HG03280 (cell line): Measurements from ENCODE around the gene BACE1-AS.
"Not testable (repeated sequence)": the region's sequence is repeated elsewhere in the genome, so short reads cannot be mapped to it uniquely, and the experiment has no call there.

Experiments used
- ATAC-seq: cut with Tn5 transposase; IDR thresholded peaks from one replicate; pipeline ENCODE4 v1.9.1; 2021; ENCODE audit warnings: mild to moderate bottlenecking, moderate library complexity; ENCODE audit not compliant: unreplicated experiment

BACE1-AS gene

DNA sequence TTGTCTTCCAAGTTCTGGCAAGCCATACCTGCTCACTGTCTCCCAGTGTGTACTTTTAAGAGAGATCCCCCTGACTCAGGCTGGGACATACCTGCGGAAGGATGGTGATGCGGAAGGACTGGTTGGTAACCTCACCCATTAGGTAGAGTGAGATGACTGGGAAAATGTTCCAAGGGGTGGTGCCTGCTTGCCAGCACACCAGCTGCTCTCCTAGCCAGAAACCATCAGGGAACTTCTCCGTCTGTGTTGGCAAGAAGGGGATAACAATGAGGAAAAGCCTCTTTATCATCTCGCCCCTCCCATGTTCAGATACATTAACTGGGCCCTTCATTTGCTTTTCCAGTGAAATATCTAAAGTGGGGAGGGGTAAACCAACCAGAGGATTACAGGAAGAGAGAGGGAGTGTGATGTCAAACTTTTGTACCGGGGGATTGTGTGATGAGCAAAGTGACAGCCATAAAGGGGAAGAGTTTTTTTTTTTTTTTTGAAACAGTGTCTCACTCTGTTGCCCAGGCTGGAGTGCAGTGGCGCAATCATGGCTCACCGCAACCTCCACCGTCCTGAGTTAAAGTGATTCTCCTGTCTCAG lies at the start of gene BACE1-AS:
TSS of gene BACE1-AS (plus strand) at position 538 of the 588 bp plus-strand sequence.
- no peak for ATAC-seq

DNA sequence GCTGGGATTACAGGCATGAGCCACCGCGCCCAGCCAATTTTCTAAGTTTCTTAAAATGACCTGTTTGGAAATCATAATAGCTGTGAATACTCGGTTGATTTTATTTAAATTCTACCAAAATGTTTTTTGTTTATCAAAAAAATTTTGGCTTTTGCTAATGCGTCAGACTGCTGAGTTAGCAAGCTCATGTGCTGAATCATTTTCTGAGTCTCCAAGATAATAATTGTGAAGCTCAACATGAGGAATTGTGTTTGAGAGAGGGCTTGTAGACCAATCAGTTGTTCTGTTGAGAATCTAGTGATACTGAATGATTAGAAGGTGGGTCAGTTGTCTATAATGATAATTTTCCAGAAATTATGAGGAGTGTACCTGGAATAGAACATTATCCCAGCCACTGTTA lies 42.8 kb upstream of the BACE1-AS start:
- ATAC-seq: no peak

DNA sequence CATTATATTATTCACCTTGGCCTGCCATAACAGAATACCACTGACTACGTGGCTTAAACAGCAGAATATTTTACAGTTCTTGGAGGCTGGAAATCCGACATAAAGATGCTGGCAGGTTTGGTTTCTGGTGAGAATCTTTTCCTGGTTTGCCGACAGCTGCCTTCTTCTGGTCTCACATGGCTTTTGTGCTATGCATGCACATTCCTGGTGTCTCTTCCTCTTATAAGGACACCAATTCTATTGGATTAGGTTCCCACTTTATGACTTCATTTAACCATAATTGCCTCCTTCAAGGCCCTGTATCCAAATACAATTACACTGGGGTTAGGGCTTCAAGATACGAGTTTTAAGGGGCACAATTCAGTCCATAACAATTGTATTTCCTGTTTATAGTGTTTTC lies 41.6 kb upstream of the BACE1-AS start:
- no peak for ATAC-seq

DNA sequence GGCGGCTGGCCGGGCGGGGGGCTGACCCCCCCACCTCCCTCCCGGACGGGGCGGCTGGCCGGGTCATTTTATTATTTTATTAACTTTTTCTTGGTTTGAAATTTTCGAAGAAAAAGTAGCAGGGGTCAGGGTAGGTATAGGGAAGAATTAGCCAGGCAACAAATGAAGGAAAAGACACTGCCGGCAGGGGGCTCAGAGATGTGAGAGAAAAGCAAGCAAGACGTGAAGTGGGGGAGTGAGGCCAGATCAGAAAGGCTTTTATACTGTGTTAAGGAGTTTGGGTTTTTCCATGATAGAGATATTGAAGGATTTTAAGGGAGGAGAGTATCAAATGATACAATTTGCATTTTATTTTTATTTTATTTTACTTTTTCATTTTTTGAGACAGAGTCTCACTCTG lies 39.6 kb upstream of the BACE1-AS start:
- no peak for ATAC-seq

DNA sequence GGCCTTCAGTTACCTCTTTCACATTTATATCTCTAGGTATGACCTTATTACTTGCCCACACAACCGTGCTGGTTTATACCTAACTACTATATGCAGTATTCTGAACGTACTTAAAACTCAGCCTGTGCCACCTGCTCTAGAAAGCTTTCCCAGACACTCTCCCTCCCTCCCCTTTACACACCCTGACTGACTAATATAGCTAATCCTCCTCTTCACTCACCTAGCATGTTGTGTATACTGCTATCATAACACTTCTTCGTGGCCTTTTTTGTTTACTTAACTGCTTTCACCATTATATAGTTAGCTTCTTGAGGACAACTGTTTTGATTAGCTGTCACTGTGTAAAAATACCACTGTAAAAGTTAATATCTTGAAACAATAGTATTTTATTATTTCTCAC lies 35.2 kb upstream of the BACE1-AS start:
- no peak for ATAC-seq

DNA sequence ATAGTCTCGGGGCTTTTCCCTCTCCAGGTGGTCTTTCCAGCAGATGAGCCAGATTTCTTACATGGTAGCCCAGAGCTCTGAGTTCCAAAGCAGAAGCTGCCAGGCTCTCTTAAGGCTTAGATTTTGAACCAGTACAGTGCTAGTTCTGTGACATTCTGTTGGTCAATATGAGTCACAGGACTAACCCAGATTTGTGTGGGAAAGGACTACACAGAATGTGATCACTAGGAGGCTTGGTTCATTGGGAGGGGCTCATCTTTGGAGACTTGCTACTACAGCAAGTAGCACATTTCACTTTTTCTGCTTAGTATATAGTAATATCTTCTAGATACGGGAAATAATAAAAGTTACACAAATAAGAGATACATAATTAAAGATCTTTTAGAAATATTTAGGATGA lies 34.6 kb upstream of the BACE1-AS start:
- no peak for ATAC-seq

DNA sequence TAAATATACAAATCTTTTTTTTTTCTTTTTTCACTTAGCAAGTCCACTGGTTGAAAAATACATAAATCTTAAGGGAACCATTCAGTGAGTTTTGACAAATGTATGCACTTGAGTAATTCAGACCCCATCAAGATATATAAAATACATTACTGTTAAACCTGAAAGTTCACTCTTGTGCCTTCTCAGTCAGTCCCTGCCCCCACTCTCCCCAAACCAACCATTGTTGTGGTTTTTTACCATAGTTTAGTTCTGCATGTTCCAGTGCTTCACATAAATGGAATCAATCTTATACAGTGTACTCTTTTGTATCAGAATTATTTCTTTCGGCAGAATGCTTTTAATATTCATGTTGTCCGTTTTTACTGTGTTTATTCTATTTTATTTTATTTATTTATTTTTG lies 32.6 kb upstream of the BACE1-AS start:
- ATAC-seq: no peak

DNA sequence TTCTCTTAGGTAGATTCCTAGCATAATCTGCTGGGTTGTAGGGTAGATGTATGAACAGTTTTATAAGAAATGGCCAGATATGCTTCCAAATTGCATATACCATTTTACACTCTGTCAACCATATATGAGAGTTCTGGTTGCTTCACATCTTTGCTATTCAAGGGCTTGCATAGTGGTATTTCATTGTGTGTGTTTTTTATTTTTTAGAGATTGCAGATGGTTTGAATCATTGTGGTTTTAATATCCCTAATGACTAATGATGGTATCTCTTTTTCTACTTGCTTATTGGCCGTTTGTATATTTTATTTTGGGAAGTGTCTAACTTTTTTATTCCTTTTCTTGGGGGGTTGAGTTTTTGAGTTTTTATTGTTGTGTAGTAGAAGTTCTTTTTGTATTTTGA lies 31.7 kb upstream of the BACE1-AS start:
- ATAC-seq: no peak

DNA sequence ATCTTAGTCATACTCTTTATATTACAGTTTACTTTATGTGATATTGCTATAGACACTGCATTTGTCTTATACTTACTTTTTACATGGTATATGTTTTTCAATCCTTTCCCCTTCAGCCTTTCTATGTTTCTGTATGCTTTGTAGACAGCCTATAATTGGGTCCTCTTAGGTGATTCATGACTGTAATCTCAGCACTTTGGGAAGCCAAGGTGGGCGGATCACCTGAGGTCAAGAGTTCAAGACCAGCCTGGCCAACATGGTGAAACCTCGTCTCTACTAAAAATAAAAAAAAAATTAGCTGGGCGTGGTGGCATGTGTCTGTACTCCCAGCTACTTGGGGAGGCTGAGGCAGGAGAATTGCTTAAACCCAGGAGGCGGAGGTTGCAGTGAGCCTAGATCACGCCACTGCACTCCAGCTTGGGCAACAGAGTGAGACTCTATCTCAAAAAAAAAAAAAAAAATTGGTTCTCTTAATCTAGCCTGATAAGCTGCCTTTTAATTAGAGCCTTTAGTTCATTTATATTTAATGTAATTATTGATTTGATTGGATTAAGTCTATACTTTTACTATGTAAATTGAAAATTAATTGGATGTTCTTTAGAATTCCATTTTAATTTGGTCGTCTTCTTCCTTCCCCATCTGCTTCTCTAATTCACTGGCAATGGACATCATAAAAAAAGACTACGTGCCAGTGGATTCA lies 26.4 kb upstream of the BACE1-AS start:
- ATAC-seq: not testable (repeated sequence)

DNA sequence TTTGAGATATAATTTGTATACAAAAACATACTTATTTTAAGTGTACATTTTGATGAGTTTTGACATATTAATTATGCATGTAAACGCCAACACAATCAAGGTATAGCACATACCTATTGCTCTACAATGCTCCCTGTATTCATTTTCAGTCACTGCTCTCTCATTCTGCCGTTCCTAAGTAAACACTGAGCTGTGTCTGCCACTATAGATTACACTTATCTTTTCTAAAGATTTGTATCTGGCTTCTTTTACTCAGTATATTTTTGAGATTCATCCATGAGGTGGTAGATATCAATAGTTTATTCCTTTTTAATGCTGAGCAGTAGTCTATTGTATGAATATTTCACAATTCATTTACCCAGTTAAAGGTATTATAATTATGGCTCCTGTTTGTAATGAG lies 25.4 kb upstream of the BACE1-AS start:
- ATAC-seq: no peak

DNA sequence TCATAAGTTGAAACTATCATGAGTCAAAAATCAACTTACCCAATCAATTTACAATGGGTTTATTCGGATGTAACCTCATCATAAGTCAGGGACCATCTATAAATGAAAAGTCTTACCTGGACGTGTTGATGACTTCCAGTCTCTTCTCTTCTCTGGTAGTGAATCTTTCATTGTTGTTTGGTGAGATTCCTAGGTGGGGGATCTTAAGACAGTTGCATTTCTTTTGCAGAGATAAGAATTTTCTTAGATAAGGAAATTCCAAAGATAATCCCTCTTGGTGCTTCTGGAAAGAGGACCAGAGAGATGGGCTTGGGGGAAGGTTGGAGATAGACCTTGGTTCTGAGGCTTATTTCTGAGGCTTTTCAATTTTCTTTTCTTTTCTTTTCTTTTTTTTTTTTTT lies 21.3 kb upstream of the BACE1-AS start:
- ATAC-seq: no peak

DNA sequence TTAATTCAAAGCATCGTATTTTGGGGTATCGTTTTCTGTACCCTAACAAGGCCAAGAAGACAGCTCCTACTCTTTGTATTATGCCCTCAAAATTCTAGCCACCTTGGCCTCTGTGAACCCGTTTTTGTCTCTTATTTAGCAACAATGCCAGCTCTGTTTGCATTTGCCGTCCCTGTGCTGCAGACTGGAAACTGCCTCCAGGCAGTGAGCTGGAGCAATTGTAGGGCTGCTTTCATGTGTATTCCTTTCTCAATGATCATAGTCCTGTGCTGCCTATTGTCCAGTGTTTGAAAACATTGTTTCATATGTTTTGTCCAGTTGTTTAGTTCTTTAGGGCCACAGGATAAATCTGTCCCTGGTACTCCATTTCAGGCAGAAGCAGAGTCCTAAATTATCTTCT lies 19.9 kb upstream of the BACE1-AS start:
- ATAC-seq: no peak

DNA sequence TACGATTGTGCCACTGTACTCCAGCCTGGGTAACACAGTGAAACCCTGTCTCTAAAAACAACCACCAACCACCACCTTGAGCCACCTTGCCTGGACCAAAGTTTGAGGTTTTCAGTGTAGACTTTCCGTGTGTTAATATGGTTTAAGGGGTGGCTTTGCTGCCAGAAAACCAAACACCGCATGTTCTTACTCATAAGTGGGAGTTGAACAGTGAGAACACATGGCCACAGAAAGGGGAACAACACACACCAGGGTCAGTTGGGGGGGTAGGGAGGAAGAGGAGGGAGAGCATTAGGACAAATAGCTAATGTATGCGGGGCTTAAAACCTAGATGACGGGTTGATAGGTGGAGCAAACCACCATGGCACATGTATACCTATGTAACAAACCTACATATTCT lies 19.0 kb upstream of the BACE1-AS start:
- ATAC-seq: not testable (repeated sequence)

DNA sequence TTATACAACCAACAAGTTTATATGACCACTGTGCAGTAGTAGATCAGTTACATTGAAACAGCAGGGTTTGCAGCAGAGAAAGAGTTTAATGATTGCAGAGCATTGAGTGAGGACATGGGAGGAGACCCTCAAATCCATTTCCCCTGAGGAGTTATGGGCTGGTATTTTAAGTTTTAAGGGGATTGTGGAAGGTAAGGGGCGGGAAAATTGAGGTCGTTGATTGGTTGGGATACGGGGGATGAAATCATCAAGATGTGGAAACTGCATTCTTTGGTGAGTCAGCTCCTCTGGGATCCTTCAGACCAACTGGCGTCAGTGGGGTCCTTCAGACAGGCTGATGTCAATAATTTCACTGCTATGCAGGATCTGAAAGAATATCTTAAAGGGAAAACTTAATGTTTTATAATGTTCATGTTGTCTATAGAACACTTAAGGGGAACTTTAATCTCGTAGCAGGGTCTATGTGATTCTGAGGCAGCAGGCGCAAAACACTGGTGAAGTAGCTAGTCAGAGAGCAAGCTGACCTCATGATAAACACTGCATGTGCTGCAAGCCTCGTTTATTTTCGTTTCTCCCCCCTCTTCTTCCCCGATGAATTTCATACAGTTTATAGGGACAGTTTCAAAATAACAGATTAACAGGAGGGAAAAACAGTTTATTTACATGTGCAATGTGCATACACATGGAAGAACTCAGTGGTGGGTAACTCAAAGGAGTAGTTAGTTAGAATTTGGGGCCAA lies 17.4 kb upstream of the BACE1-AS start:
- ATAC-seq: no peak

DNA sequence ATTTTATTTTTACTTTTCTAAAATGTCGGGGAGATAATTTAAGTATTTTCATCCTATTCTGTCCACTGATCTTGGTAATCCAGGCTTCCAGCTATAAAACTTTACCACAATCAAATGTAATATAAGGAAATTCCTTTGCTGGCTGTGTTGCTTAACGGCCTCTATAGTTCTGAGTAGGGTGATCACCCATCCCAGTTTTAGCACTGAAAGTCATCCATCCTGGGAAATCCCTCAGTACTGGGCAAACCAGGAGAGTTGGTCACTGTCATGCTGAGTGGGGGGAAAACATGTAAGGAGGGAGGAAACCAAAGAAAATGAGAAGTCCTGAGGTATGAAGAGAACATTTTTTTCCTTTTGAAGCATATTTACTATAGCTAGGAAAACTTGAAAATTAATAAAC lies 12.8 kb upstream of the BACE1-AS start:
- ATAC-seq: no peak

DNA sequence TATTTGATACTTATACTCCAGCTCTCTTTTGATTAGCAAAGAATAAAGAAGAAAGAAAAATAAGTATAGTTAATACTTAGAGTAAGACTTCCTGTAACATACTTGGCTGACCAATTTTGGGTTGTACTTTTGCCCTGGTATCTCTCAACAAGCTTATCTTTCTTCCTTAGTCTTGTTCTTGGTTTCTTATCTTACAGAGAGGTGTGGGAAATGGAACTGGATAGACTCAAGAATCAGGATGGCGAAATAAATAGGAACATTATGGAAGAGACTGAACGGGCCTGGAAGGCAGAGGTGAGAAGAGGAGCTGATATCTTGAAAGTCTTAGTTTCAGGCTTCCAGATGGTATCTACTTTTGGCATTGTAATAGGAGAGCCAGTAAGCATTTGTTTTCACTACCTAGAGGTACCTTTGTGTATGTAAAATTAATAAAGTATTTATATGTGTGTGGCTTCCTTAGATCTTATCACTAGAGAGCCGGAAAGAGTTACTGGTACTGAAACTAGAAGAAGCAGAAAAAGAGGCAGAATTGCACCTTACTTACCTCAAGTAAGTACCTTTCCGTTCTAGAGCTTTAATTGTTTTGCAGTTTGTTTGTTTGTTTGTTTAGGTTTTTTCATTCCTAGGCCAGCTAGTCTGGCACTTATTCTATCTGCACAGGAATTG lies 11.3 kb upstream of the BACE1-AS start:
- no peak for ATAC-seq

DNA sequence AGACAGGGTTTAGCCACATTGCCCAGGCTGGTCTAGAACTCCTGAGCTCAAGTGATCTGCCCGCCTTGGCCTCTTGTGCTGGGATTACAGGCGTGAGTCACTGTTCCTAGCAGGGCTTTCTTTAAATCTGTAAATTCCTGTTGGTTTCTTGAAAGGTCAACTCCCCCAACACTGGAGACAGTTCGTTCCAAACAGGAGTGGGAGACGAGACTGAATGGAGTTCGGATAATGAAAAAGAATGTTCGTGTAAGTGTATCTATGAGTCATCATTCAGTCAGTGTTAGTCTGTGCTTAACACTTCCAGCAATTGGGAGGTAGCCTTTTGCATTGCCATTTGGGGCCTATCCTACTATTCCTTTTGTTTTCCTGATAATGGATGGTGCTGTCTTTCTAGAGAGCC lies 10.0 kb upstream of the BACE1-AS start:
- ATAC-seq: no peak

DNA sequence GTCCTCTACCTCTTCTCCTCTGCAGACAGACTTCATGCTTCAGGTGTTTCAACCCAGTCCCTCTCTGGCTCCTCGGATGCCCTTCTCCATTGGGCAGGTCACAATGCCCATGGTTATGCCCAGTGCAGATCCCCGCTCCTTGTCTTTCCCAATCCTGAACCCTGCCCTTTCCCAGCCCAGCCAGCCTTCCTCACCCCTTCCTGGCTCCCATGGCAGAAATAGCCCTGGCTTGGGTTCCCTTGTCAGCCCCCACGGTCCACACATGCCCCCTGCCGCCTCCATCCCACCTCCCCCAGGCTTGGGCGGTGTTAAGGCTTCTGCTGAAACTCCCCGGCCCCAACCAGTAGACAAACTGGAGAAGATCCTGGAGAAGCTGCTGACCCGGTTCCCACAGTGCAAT lies 9.3 kb upstream of the BACE1-AS start:
- no peak for ATAC-seq

DNA sequence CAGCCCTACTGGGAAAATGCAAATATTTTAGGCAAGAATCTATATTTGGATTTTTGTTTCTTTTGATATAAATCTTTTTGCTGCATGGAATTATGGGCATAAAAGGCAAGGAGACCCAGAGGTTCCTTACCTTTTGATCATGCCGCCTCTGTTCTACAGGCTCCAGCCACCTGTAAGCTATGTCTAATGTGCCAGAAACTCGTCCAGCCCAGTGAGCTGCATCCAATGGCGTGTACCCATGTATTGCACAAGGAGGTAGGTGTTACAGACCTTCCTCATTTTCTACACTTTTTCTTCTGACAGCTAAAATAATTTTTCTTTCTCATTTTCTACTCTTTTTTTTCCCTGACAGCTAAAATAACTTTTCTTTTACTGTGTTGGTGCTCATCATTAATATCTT lies 8.2 kb upstream of the BACE1-AS start:
- ATAC-seq: no peak

DNA sequence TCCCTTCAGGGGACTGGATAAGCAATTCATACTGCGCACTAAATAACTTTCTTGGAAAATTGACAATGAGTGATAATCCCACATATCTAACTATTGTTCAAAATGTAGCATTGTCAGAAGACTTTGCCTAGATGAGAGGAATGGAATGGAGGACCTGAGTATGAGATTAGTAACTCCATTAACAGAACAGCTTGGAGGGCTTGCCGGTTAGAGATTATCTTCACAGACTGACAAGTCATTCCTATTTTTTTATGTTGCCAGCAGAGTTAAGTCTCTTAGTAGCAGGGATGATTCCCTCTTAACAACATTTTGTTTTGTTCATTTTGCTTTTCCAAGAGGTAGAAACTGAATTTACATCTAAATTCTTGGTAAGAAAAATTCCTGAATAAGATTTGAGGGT lies 7.1 kb upstream of the BACE1-AS start:
- ATAC-seq: no peak

DNA sequence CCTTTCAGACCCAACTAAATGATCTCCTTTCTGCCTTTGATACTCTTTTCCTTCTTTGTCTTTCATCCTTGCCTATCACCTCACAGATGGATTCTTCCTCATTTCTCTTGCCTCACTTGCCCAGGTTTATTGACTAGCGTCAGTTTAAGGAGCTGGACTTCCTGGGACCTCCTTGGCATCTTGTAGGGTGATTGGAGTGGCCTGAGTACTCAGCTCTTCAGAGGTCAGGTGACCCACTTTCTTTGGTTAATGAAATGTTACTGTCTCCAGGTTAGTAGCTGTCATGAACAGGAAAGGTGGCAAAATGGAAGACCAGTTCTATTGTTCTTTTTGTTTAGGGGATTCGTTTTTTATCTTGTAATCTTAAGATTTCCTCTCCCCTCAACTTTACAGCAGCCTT lies 4.6 kb upstream of the BACE1-AS start:
- ATAC-seq: no peak

DNA sequence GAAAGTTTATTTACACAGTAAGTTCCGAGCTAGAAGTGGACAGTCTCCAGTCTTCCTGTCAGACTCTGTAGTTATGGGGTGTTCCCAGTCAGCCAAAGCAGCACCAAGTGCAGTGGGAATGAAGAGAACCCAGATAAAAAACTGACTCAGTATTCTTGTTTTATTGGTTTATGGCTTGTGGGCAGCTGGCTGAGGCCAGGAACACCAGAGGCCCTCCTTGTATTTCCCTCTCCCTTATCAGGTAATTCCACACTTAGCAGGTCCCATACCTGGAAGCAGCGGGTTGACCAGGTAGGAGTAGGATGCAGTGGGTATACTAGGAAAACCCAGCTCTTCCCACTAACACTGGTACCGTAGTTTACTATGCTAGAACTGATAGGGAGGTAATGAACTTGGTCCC lies 3.5 kb upstream of the BACE1-AS start:
- ATAC-seq: no peak
